GM18508 (cell line): ENCODE data around the gene MKI67.
A peak's percentile ranks its signal among the peaks of the same experiment; 100 is the strongest.
"Not testable (repeated sequence)": the region's sequence is repeated elsewhere in the genome, so short reads cannot be mapped to it uniquely, and the experiment has no call there.

Experiments used
- ATAC-seq: cut with Tn5 transposase; IDR thresholded peaks from one replicate; pipeline ENCODE4 v1.9.1; 2021; ENCODE audit warnings: moderate number of reproducible peaks; ENCODE audit not compliant: insufficient read depth, unreplicated experiment

MKI67 gene, protein sequence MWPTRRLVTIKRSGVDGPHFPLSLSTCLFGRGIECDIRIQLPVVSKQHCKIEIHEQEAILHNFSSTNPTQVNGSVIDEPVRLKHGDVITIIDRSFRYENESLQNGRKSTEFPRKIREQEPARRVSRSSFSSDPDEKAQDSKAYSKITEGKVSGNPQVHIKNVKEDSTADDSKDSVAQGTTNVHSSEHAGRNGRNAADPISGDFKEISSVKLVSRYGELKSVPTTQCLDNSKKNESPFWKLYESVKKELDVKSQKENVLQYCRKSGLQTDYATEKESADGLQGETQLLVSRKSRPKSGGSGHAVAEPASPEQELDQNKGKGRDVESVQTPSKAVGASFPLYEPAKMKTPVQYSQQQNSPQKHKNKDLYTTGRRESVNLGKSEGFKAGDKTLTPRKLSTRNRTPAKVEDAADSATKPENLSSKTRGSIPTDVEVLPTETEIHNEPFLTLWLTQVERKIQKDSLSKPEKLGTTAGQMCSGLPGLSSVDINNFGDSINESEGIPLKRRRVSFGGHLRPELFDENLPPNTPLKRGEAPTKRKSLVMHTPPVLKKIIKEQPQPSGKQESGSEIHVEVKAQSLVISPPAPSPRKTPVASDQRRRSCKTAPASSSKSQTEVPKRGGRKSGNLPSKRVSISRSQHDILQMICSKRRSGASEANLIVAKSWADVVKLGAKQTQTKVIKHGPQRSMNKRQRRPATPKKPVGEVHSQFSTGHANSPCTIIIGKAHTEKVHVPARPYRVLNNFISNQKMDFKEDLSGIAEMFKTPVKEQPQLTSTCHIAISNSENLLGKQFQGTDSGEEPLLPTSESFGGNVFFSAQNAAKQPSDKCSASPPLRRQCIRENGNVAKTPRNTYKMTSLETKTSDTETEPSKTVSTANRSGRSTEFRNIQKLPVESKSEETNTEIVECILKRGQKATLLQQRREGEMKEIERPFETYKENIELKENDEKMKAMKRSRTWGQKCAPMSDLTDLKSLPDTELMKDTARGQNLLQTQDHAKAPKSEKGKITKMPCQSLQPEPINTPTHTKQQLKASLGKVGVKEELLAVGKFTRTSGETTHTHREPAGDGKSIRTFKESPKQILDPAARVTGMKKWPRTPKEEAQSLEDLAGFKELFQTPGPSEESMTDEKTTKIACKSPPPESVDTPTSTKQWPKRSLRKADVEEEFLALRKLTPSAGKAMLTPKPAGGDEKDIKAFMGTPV (N-terminal part only)

GRCh38 chr10:128125944-128126764 is at the start of gene MKI67:
Gene MKI67, minus strand, starts transcription at chr10:128126423. Its CDS starts 756 bp downstream, at chr10:128125667.
- peak; percentile 59 for ATAC-seq

- no peak for ATAC-seq
These were observed 48.6 kb upstream of the MKI67 start for GRCh38 chr10:128174581-128175559.

- ATAC-seq = no peak
These were observed 47.2 kb upstream of the MKI67 start for GRCh38 chr10:128173386-128173785.

DNA sequence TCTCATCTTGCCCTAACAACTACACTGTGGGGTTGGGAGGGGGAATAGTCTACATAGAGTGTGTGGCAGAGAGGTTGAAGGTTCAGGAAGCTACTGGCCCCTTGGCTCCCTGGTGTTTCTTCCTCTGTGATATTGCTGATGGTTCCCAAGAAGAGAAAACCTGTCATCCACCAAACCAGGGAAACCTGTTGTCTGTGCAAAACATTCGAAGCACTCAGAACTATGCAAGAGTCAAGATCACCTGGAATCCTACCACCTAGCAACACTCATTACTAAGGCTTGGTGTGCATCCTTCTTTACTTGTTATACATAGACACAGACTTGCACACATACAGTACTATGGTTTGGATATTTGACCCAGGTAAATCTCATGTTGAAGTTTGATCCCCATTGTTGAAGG is 46.5 kb upstream of the MKI67 start:
- ATAC-seq = no peak

DNA sequence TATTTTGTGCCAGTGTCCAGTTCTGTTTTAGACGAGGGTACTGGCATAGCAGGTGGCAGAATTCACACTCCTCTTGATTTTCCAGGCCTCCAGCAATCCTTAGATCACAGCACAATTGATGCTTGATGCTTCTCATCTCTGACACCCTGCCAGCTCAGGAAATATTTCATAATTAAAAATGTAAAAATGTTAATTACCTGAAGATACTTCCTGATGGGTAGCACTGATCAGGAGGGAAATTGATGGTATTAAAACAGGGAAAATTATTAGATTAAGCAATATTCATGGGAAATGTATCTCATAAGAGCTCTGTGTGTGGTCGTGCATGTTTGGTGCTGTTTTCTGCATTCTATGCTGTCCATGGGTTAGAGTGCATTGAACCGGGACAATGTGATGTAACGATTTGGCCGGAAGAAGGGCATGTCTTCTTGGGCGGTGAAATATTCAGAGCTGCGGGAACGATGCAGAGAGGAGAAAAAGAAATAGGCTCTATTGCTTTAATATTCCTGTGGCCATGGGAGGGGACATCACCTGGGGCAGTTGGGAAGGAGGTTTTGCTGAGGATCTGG is 43.7 kb upstream of the MKI67 start:
- no peak for ATAC-seq

DNA sequence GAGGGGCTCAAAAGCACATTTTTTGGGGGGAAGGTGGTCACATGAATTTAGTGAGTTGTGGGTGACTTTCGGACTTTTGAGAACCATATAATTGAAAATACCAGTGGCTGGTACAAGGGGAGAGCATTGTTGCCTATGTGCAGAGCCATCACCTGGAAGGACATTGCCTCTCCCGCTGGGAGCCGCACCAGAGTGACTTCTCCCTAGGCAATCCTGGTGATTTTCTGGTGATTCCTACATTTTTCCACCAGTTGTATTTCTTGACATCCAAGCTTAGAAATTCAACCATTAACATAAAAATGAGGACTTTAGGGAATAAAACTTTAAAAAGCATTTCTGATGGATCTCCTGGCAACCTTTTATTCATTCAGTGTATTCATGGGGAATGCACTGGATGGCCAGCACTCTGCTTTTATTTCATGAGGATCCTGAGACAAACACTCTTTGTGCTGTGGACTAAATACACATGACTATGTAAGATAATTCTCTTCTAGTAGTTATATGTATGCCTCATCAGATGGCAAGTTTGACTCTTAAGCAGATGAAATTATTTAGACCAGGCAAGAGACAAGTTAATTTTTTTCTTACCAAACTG is 41.8 kb upstream of the MKI67 start:
- no peak for ATAC-seq

- not testable (repeated sequence) for ATAC-seq
These were observed 40.9 kb upstream of the MKI67 start for GRCh38 chr10:128167123-128167522.

DNA sequence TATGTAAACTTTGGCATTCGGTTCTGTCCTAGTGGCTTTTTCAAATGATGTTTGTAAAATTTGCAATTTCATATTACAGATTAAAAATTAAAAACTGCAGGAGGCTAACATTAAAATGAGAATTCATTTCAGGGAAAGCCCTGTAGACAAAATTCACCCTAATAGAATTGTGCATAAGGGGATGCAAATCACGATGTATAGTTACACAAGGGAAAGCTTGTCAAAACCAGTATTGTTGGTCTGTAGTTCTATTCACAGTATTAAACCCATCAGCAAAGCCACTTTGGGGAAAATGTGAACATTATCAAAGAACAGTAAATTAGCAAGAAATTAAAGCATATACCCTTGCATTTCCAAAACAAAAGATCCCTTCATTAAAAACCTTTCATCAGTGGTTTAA is 39.9 kb upstream of the MKI67 start:
- ATAC-seq = no peak

GRCh38 chr10:128165536-128165935 is 39.3 kb upstream of the MKI67 start:
- no peak for ATAC-seq

DNA sequence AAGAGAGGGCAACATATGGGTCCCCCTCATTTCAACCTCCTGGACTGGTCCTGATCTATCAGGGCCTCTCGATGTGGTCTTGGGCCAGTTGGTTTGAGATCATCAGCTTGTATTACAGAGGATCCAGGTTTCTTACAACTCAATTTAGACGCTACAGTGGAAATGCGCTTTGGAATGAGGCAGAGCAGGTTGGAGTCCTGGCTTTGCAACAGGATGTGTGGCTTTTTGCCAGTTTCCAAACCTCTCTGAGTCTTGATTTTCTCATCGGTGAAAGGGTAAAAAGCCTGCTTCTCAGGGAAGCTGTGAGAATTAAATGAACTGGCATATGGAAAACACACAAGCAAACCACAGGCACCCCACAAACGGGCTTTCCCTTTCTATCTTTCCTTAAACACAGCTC is 37.5 kb upstream of the MKI67 start:
- ATAC-seq = no peak

GRCh38 chr10:128161031-128161430 is 34.8 kb upstream of the MKI67 start:
- no peak for ATAC-seq

- no peak for ATAC-seq
These were observed 34.1 kb upstream of the MKI67 start for GRCh38 chr10:128160297-128160711.

GRCh38 chr10:128158021-128158795 is 32.0 kb upstream of the MKI67 start:
- ATAC-seq = no peak

- no peak for ATAC-seq
These were observed 31.0 kb upstream of the MKI67 start for GRCh38 chr10:128156999-128157755.

GRCh38 chr10:128152741-128153580 is 26.7 kb upstream of the MKI67 start:
- ATAC-seq = no peak

DNA sequence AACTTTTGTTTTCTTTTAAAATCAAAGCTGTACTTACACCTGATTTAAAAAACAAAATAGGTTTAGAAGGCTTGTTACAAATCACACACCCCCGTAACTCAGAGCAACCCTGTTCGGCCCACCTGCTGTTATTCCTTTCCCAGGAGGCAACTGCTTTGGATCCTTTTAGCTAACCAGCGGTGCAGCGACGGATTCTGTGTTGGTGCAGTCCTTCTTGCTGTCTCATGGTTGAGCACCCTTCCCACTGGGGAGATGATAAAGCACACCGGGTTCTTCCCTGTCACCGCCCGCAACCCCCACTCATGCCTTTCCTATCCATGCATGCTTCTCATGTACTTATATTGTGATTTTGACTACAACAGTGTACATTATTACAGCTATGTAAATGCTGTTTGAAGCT is 24.8 kb upstream of the MKI67 start:
- no peak for ATAC-seq
